Measurements from ENCODE around the gene DGCR8. TPM values are rescaled to one million over a fixed set of nuclear protein-coding genes. Genes with fewer than 3 reads are reported as not detected.

Gene DGCR8
- total RNA-seq, 1 donor from 2014 or later: 30.5 TPM

DNA sequence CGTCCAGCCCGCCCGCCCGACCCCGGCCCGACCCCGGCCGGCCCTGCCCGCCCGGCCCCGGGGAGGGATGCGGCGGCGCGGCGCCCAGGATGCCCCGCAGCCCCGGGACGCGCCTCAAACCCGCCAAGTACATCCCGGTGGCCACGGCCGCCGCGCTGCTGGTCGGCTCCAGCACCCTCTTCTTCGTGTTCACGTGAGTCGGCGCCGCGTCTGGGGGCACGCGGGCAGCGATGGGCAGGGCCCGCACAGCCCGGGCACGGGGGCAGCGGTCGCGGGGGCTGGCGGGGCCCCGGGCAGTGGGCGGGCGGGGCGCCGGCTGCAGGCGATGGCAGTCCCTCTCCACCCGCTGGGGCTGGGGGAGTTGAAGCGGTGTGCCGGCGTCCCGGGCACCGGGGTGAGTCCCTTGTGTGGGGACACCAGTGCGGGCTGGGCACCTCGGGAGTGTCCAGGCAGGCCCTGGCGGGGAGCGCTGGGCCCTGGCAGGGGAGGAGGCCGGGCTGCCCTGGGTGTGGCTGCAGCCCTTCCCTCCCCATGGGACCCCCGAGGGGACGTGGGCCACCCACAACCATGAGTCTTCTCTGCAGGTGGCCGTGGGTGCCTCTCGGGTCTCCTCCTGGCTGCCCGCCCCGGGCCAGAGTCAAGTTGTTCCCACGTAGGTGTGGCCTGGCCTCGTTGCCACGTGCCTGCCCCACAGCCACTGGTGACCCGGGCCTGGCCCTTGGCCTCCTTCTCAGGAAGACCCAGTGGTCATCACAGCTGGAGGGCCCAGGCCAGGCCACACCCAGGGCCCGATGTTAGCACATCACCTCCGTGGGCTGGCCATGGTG, 52.0 kb downstream of the DGCR8 start:
- H3K27me3 ChIP-seq (ENCODE audit: control insufficient read depth, insufficient read depth, low read length): no peaks in the 10 kb centered on the region
- peak overlapping the region; percentile 75 for H3K4me3 ChIP-seq (ENCODE audit: low read depth, low read length)
- FAIRE-seq (no peak), DNase-seq (ENCODE audit: low read depth) (no peak)
- peaks cover 4% of the 10 kb centered on the region for H3K36me3 ChIP-seq (ENCODE audit: control insufficient read depth, insufficient read depth, low read length)
- TF ChIP-seq, protein P1, sequence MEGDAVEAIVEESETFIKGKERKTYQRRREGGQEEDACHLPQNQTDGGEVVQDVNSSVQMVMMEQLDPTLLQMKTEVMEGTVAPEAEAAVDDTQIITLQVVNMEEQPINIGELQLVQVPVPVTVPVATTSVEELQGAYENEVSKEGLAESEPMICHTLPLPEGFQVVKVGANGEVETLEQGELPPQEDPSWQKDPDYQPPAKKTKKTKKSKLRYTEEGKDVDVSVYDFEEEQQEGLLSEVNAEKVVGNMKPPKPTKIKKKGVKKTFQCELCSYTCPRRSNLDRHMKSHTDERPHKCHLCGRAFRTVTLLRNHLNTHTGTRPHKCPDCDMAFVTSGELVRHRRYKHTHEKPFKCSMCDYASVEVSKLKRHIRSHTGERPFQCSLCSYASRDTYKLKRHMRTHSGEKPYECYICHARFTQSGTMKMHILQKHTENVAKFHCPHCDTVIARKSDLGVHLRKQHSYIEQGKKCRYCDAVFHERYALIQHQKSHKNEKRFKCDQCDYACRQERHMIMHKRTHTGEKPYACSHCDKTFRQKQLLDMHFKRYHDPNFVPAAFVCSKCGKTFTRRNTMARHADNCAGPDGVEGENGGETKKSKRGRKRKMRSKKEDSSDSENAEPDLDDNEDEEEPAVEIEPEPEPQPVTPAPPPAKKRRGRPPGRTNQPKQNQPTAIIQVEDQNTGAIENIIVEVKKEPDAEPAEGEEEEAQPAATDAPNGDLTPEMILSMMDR (IDR thresholded peaks at IDR 0.05; ENCODE audit: insufficient read depth, low read length, severe bottlenecking): no peak

- TF ChIP-seq, protein P1 (IDR thresholded peaks at IDR 0.05; ENCODE audit: insufficient read depth, low read length, severe bottlenecking): no peak
- no peak for DNase-seq (ENCODE audit: low read depth)
- FAIRE-seq: no peak
- Histone ChIP-seq H3K36me3 (ENCODE audit: control insufficient read depth, insufficient read depth, low read length) (no peaks in the 10 kb centered on the region), H3K27me3 (ENCODE audit: control insufficient read depth, insufficient read depth, low read length) (no peaks in the 10 kb centered on the region), H3K4me3 (ENCODE audit: low read depth, low read length) (peak overlapping the region; percentile 75)
These were observed 52.7 kb downstream of the DGCR8 start for GRCh38 chr22:20132686-20133246.

- H3K27me3 ChIP-seq (ENCODE audit: control insufficient read depth, insufficient read depth, low read length): no peaks in the 10 kb centered on the region
- DNase-seq (ENCODE audit: low read depth): no peak
- no peak for FAIRE-seq
- no peak overlapping the region for H3K4me3 ChIP-seq (ENCODE audit: low read depth, low read length)
- TF ChIP-seq, protein P1 (IDR thresholded peaks at IDR 0.05; ENCODE audit: insufficient read depth, low read length, severe bottlenecking): no peak
- H3K36me3 ChIP-seq (ENCODE audit: control insufficient read depth, insufficient read depth, low read length): no peaks in the 10 kb centered on the region
These were observed 54.0 kb downstream of the DGCR8 start for GRCh38 chr22:20133930-20134549.

DNA sequence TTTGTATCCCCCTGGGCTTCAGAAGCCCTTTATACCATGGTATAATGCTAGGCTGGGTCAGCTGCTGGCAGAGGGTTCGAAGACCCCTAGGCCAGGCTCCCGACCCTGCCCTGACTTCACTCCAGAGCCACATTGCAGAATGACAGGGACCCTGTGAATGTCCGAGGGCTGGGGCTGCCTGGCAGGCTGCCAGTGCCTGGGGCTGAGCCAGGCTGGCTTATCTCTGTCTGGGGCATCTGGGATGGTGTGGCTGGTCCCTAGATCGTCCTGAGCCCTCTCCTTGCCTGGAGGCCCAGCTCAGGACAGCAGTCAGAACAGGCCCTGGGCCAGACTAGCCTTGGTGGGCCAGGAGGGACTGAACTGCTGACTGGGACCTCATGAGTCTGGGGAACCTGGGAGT, 55.2 kb downstream of the DGCR8 start:
- TF ChIP-seq, protein P1 (IDR thresholded peaks at IDR 0.05; ENCODE audit: insufficient read depth, low read length, severe bottlenecking): no peak

GRCh38 chr22:20135806-20136602, 56.0 kb downstream of the DGCR8 start:
- Histone ChIP-seq H3K27me3 (ENCODE audit: control insufficient read depth, insufficient read depth, low read length) (no peaks in the 10 kb centered on the region), H3K36me3 (ENCODE audit: control insufficient read depth, insufficient read depth, low read length) (peaks cover 6% of the 10 kb centered on the region), H3K4me3 (ENCODE audit: low read depth, low read length) (no peak overlapping the region)
- no peak for DNase-seq (ENCODE audit: low read depth)
- no peak for FAIRE-seq
- TF ChIP-seq, protein P1 (IDR thresholded peaks at IDR 0.05; ENCODE audit: insufficient read depth, low read length, severe bottlenecking): no peak

More for the DNA sequence above, 55.2 kb downstream of the DGCR8 start:
- no peak for DNase-seq (ENCODE audit: low read depth)
- H3K36me3 ChIP-seq (ENCODE audit: control insufficient read depth, insufficient read depth, low read length): peaks cover 6% of the 10 kb centered on the region
- H3K27me3 ChIP-seq (ENCODE audit: control insufficient read depth, insufficient read depth, low read length): no peaks in the 10 kb centered on the region
- no peak overlapping the region for H3K4me3 ChIP-seq (ENCODE audit: low read depth, low read length)
- FAIRE-seq: no peak
